22Rv1 (cell line): ENCODE measurements around the gene CEL.

Source experiments
- CTCF ChIP-seq: fragments of 450-650 bp; IDR thresholded peaks from 2 replicates; pipeline ENCODE4 v1.5.1; 2017; ENCODE audit warnings: mild to moderate bottlenecking
- ZFX ChIP-seq: fragments of 450-650 bp; IDR thresholded peaks from 2 replicates; pipeline ENCODE4 v1.6.1; 2017; ENCODE audit warnings: antibody characterized with exemption, borderline replicate concordance

- TF ChIP-seq CTCF (no peak), ZFX (no peak)
Observed at GRCh38 chr9:133075925-133076630, 14.3 kb downstream of the CEL start.
